HT-29 (cell line): Measurements from ENCODE around the gene THAP7. TPM values are rescaled to one million over a fixed set of nuclear protein-coding genes. Genes with fewer than 3 reads are reported as not detected.
"Not testable (repeated sequence)": the region's sequence is repeated elsewhere in the genome, so short reads cannot be mapped to it uniquely, and the experiment has no call there.

Experiments used
- DNase-seq: peaks from one replicate; pipeline ENCODE4 v3.0.0-alpha.2; 2015; ENCODE audit warnings: low spot score
- total RNA-seq: library from RNA; depleted of rRNA; stranded (reverse); fragments of >200 nt; shearing (Covaris generic); gene quantifications from 2 replicates; pipeline ENCODE4 v1.2.3, GENCODE V29; 2014

Gene THAP7
- total RNA-seq, 1 experiment from 2014 or later: 60.1 TPM

GRCh38 chr22:21013657-21014201 lies 11.8 kb upstream of the THAP7 start:
- no peak for DNase-seq

GRCh38 chr22:21012446-21013407 lies 10.8 kb upstream of the THAP7 start:
- no peak for DNase-seq

DNA sequence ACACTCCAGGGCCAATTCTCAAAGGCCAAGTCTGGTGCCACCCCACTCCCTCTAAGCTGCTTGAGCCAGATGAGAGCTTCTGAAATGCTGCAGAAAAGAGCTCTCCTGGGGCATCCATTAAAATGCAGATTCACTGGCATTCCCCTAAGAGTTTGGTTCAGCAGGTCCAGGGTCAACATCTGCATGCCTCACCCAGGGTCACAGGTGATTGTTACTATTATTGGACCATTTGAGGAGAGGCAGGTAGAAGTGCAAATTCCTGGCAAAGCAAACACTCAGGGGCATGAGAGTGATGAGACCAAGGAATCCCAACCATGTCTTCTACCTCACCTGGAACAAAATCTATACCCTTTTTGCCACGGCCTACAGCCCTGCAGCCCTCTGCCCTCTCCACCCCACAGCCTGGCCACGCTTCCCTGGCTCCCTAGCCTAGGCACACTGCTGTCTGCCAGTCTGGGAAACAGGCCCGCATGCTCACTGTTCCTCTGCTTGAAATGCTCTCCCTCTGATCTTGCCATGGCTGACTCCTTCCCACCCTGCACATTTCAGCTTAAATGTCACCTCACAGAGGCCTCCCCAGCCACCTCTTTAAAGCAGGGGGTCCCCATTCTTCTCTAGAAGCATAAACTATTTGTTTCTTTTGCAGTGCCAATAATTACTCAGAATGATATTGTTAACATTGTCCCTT lies 8.7 kb upstream of the THAP7 start:
- no peak for DNase-seq

- DNase-seq: peak; percentile 58
Observed at GRCh38 chr22:21009638-21010425, 7.9 kb upstream of the THAP7 start.

DNA sequence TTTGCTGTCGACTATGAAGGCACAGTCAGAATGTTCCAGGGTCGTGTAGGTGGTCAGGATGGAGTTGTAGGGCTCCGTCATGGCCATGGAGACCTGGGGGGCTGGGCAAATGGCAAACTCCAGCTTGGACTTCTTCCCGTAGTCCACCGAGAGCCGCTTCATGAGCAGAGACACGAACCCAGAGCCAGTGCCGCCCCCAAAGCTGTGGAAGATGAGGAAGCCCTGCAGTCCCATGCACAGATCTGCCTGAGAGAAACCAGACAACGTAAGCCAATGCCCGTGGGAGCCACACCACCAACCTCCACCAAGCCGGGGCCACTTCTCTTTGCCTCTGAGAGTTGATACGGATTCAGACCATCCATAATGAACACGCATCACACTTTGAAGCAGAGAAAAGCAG lies 7.3 kb upstream of the THAP7 start:
- not testable (repeated sequence) for DNase-seq

- DNase-seq: no peak
Observed at GRCh38 chr22:21003782-21004181, 1.9 kb upstream of the THAP7 start.

DNA sequence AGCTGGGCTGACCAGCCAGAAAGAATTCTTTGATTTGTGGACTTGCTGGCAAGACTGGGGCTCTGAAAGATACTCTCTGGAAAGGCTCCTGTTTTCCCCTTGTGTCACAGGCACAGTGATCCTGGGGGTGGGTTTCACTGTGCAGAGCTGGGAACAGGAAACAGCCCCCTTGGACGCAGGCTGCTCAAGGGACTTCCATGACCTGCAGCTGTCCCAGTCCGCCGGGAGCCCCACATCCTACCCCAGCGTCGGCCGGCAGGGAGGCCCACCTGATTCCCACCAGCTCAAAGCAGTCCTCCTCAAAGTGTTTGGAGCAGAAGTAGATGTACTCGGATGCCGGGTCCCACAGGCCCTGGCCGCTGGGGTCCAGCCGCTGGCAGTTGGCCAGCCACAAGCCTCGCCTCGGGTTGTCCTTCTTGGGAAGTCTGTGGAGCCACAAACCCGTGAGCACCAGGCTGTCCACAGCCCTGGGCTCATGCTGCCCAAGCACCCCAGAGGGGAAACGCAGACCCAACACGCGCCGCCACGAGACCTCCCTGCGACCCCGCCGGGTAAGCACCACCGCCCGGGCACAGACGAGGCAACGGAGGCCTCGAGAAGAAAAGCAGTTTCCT lies 824 bp downstream of the THAP7 start:
- peak; percentile 10 for DNase-seq

DNA sequence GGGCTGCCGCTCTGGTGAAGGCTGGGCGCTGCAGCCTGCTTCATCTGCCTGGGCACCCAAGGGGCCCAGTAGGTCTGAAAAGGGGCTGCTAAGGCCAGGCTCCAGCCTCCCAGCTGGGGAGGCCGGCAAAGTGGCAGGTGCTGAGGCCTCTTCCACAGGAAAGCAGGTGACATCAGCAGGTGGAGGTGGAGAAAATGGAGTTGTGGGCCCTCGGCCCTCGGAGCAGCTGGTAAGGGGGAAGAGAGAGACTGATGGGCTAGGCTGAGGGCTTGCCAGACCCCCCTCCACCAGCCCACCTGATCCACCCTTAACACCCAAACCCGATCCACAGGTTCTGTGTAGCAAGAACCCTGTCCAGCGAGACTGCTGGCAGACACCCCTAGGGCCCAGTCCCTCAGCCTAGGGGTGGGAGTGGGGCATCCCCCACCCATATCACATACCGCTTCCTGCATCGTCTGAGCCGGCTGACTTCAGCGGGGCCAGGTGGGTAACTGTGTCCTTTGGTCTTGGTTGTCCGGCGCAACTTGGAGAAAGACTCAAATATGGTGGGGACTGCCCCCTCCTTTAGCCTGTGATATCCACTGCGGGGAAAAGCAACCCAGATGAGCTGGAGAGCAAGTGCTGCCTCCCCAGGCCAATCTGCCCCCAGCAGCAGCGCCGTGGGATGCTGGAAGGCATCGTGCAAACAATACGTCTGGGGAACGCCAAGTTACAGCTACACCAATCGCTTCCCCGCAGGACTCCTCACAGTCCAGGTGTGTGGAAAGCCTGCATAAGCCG lies 1.5 kb downstream of the THAP7 start:
- DNase-seq: peak; percentile 3

GRCh38 chr22:20999350-21000206 lies 2.3 kb downstream of the THAP7 start:
- DNase-seq: no peak

- no peak for DNase-seq
Observed at GRCh38 chr22:20998411-20999336, 3.2 kb downstream of the THAP7 start.

DNA sequence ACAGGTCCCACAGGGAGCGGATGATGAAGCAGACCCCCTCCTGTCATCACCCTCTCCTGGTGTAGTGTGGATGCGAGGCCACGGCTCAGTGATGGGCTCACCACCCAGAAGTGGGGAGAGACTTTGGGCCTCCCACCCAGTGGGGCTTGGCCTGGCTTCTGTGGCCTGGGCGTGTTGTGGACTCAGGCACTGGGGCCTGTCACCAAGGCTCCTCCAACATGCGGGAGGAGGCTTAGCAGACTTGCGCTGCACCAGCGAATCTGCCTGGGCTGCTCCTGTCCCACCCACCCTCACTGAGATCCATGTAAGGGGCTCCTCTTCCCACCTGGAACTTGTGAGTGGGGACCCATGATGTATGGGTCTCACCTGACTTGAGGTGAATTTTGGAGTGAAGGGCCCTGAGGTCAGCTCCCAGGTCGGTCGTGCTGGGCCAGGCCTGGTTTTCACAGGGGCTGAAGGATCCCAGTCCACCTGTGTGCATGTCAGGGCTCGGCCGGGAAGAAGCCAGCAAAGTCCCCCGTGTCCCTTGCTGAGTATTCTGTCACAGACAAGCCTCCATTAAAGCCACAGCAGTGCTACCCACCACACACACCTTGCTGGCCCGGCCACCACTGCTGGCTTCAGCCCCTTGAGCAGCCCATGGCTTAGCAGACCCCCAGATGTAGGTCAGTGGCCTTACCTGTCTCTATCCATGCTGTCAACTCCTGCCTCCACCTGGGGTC lies 4.2 kb downstream of the THAP7 start:
- DNase-seq: no peak

GRCh38 chr22:20996598-20997535 lies 5.1 kb downstream of the THAP7 start:
- no peak for DNase-seq

DNA sequence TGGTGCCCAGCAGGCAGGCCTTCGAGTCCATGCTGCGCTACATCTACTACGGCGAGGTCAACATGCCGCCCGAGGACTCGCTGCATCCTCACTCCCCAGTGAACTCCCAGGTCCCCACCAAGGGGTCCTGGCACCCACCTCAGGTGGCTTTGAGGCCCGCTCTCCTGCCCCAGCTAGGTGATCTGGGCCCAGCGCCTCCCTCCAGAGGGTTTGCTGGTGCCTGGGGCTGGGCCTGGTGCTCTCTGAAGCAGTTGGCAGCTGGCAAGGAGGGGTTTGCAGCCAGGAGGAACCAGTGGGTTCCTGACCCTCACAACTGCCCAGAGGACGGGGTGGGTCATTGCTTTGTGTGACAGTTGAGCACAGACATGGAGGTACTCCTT lies 5.9 kb downstream of the THAP7 start:
- no peak for DNase-seq

- no peak for DNase-seq
Observed at GRCh38 chr22:20995329-20996030, 6.4 kb downstream of the THAP7 start.

GRCh38 chr22:20994902-20995241 lies 7.0 kb downstream of the THAP7 start:
- DNase-seq: no peak
